K562 (cell line): ENCODE data around the gene GAB2. TPM values are rescaled to one million over a fixed set of nuclear protein-coding genes. Genes with fewer than 3 reads are reported as not detected.
A peak's percentile ranks its signal among the peaks of the same experiment; 100 is the strongest.

Experiments
- ATAC-seq: fragments of 200-7000 bp; cut with Tn5 transposase; 3 replicates; pipeline ENCODE4 v1.9.1; 2020; ENCODE audit warnings: moderate library complexity
- BruUV-seq: library from RNA; stranded (reverse); fragments of 400-500 nt; replicated peaks from 2 replicates; lab custom pipeline; 2021; lab: Mats Ljungman, UMichigan
- CTCF ChIA-PET: fragments of 300-600 bp; formaldehyde crosslinking; extraction: SDS; loops from one replicate; lab custom pipeline; 2021; ENCODE audit warnings: low intra/inter-chr PET ratio; lab: Yijun Ruan, JAX
- POLR2A ChIA-PET: fragments of 300-600, 350-650 bp; sonication (Branson Sonifier 250); formaldehyde crosslinking; extraction: SDS; loops from one replicate; lab custom pipeline; 2021; ENCODE audit warnings: antibody characterized with exemption, inconsistent platforms; lab: Yijun Ruan, JAX
- DNase-seq, 4 experiments: peaks; one replicate each; pipeline versions ENCODE4 v3.0.0 to v3.0.0-alpha.2; 2011 to 2018; ENCODE audit warnings: low spot score in 3 of 4, mixed read lengths in 3 of 4; ENCODE audit errors: extremely low read depth in 1 of 4
- FAIRE-seq: peaks from 2 replicates; lab custom pipeline; 2011; peaks lifted over from hg19 to GRCh38; lab: Jason Lieb, UNC
- H2AFZ ChIP-seq: 2 replicates; pipeline ENCODE4 v1.6.0; 2011; ENCODE audit warnings: low read depth, low read length, control low read depth, inconsistent platforms
- H3K27ac ChIP-seq: fragments of 200-600 bp; 3 replicates; pipeline ENCODE4 v1.8.0; 2011; ENCODE audit warnings: low read depth, mild to moderate bottlenecking, control low read depth, inconsistent platforms, low read length, moderate library complexity, mixed read lengths; ENCODE audit errors: extremely low read depth
- H3K27me3 ChIP-seq, 2 experiments: fragments of 300-600 bp in 1 of 2; 2 replicates in 1 of 2; 3 replicates in 1 of 2; pipeline versions ENCODE4 v1.6.0 to v1.8.0; 2011; ENCODE audit warnings: inconsistent platforms in 2 of 2, low read length in 2 of 2, mild to moderate bottlenecking in 1 of 2, mixed read lengths in 1 of 2, moderate library complexity in 1 of 2; ENCODE audit not compliant: control insufficient read depth in 2 of 2, insufficient read depth in 2 of 2
- H3K36me3 ChIP-seq: fragments of 300-600 bp; 3 replicates; pipeline ENCODE4 v1.8.0; 2011; ENCODE audit warnings: mild to moderate bottlenecking, low read length, inconsistent platforms; ENCODE audit not compliant: control insufficient read depth, insufficient read depth
- H3K4me1 ChIP-seq, 2 experiments: fragments of 200-600 bp in 1 of 2; replicated peaks in 1 of 2; 2 replicates in 1 of 2; 3 replicates in 1 of 2; pipeline versions ENCODE4 v1.5.1 to v1.8.0; 2011; ENCODE audit warnings: inconsistent platforms in 2 of 2, low read length in 2 of 2, mild to moderate bottlenecking in 1 of 2, mixed read lengths in 1 of 2, moderate library complexity in 1 of 2; ENCODE audit not compliant: control insufficient read depth in 2 of 2, insufficient read depth in 2 of 2
- H3K4me2 ChIP-seq: 2 replicates; pipeline ENCODE4 v1.6.1; 2011; ENCODE audit warnings: low read length, control low read depth, inconsistent platforms, mixed read lengths; ENCODE audit not compliant: insufficient read depth
- H3K4me3 ChIP-seq: fragments of 200-600 bp; sonication (generic), shearing (Covaris generic); 2 replicates; pipeline ENCODE4 v1.5.1; 2016; ENCODE audit warnings: control low read depth, inconsistent platforms
- H3K79me2 ChIP-seq: fragments of 200-600 bp; 3 replicates; pipeline ENCODE4 v1.8.0; 2011; ENCODE audit warnings: low read length, inconsistent platforms; ENCODE audit not compliant: control insufficient read depth, insufficient read depth
- H3K9ac ChIP-seq, 2 experiments: 2 replicates each; pipeline versions ENCODE4 v1.6.0 to v1.6.1; 2011; ENCODE audit warnings: low read depth in 2 of 2, low read length in 2 of 2, control low read depth in 1 of 2, inconsistent platforms in 1 of 2, mild to moderate bottlenecking in 1 of 2, mixed read lengths in 1 of 2; ENCODE audit not compliant: insufficient read depth in 1 of 2
- H3K9me1 ChIP-seq: one replicate; pipeline ENCODE4 v1.6.0; 2011; ENCODE audit warnings: inconsistent platforms, mild to moderate bottlenecking, low read length, moderate library complexity; ENCODE audit not compliant: control insufficient read depth, insufficient read depth
- H3K9me3 ChIP-seq: replicated peaks from 2 replicates; pipeline ENCODE4 v1.5.1; 2011; ENCODE audit warnings: low read depth, low read length, inconsistent platforms; ENCODE audit not compliant: control insufficient read depth, insufficient read depth
- H4K20me1 ChIP-seq: replicated peaks from 2 replicates; pipeline ENCODE4 v1.6.1; 2011; ENCODE audit warnings: low read length, inconsistent platforms, mixed read lengths; ENCODE audit not compliant: control insufficient read depth, insufficient read depth
- CBFA2T2 ChIP-seq: fragments of 450-650 bp; conservative IDR thresholded peaks from 2 replicates; pipeline ENCODE4 v1.6.1; 2017; ENCODE audit warnings: mild to moderate bottlenecking
- CREBBP ChIP-seq: IDR thresholded peaks from one replicate; pipeline ENCODE4 v1.6.1; 2012; ENCODE audit warnings: low read depth, mild to moderate bottlenecking, control low read depth, inconsistent platforms, low read length
- EWSR1 ChIP-seq: fragments of 450-650 bp; IDR thresholded peaks from 2 replicates; pipeline ENCODE4 v1.6.1; 2018; ENCODE audit warnings: borderline replicate concordance, mild to moderate bottlenecking, low read depth, moderate library complexity; ENCODE audit not compliant: partially characterized antibody
- HNRNPUL1 ChIP-seq: fragments of 200-400 bp; formaldehyde crosslinking; IDR thresholded peaks from 2 replicates; pipeline ENCODE4 v1.6.1; 2017; ENCODE audit warnings: low read length
- NFIC ChIP-seq: fragments of 450-650 bp; IDR thresholded peaks from 2 replicates; pipeline ENCODE4 v1.6.1; 2017; ENCODE audit warnings: mild to moderate bottlenecking, inconsistent platforms
- SMARCA4 ChIP-seq: fragments of 450-650 bp; IDR thresholded peaks from 2 replicates; pipeline ENCODE4 v1.6.1; 2016
- STAG1 ChIP-seq: sonication (generic); formaldehyde crosslinking; IDR thresholded peaks from 2 replicates; pipeline ENCODE4 v1.5.0; 2020; ENCODE audit warnings: missing genetic modification reagents, borderline replicate concordance
- TAL1 ChIP-seq: fragments of 450-650 bp; IDR thresholded peaks from 2 replicates; pipeline ENCODE4 v1.6.1; 2016; ENCODE audit warnings: mild to moderate bottlenecking
- TRIM24 ChIP-seq, 2 experiments: fragments of 450-650 bp; IDR thresholded peaks; 2 replicates each; pipeline ENCODE4 v1.6.1; 2016
- TRIM28 ChIP-seq: fragments of 450-650 bp; IDR thresholded peaks from 2 replicates; pipeline ENCODE4 v1.6.1; 2017
- ZFX ChIP-seq: sonication (generic); formaldehyde crosslinking; IDR thresholded peaks from 2 replicates; pipeline ENCODE4 v1.8.0; 2022; ENCODE audit warnings: mild to moderate bottlenecking, missing genetic modification reagents, moderate library complexity
- ZNF134 ChIP-seq: fragments of 250-450 bp; sonication (Bioruptor Pico); conservative IDR thresholded peaks from 2 replicates; pipeline ENCODE4 v1.4.0; 2020
- ZNF354B ChIP-seq: fragments of 250-450 bp; sonication (Bioruptor Pico); IDR thresholded peaks from 2 replicates; pipeline ENCODE4 v1.4.0; 2020
- ZNF507 ChIP-seq: conservative IDR thresholded peaks from 2 replicates; pipeline ENCODE4 v1.6.1; 2017; ENCODE audit warnings: missing genetic modification characterization, missing compliant biosample characterization
- ZNF75A ChIP-seq: fragments of 450-650 bp; formaldehyde crosslinking; IDR thresholded peaks from 2 replicates; pipeline ENCODE4 v1.4.0; 2020; ENCODE audit warnings: mild to moderate bottlenecking
- WGBS: fragments of 100-300 bp; shearing (Covaris generic); methylation state at CpG from one replicate; pipeline ENCODE4 v1.1.6; 2016; ENCODE audit warnings: low coverage, mixed read lengths; ENCODE audit not compliant: insufficient coverage; ENCODE audit errors: missing lambda C conversion rate; 5-methylcytosine and 5-hydroxymethylcytosine counted together
- in situ Hi-C: fragments of 300-500 bp; cut with MboI; formaldehyde crosslinking; loops from 4 replicates; pipeline ENCODE4 v1.15.0; 2018; ENCODE audit warnings: inconsistent platforms, mixed read lengths
- intact Hi-C: fragments of 100-400 bp; cut with micrococcal nuclease; formaldehyde crosslinking; loops from 2 replicates; pipeline ENCODE4 v1.14.2; 2022
- polyA plus RNA-seq, 8 experiments: library from polyadenylated mRNA; depleted of rRNA in 4 of 8; stranded (reverse) in 5 of 8; unstranded in 3 of 8; fragments of >200 nt; fragmentation: Nextera tagmentation in 2 of 8; fragmentation: Illumina TruSeq in 1 of 8; extraction: Ambion mirVana in 2 of 8; extraction: Trizol in 1 of 8; gene quantifications; 2 replicates each; pipeline versions ENCODE4 v1.2.1 to v1.2.3, GENCODE V29; 2011 to 2014; ENCODE audit warnings: inconsistent platforms in 1 of 8, missing spikeins in 1 of 8
- total RNA-seq, 7 experiments: library from RNA; depleted of rRNA in 6 of 7; stranded (reverse); fragments of >200 nt in 6 of 7; fragmentation: Illumina TruSeq in 2 of 7; extraction: Trizol in 2 of 7; gene quantifications; 2 replicates each; pipeline versions ENCODE4 v1.2.1 to v1.2.3, GENCODE V29; 2011 to 2021; ENCODE audit warnings: low replicate concordance in 1 of 7
- TF ChIP-seq, protein P1 (sequence below): fragments of 450-650 bp; IDR thresholded peaks from 2 replicates; pipeline ENCODE4 v1.6.1; 2016; ENCODE audit warnings: borderline replicate concordance
- TF ChIP-seq, protein P2 (sequence below), 2 experiments: fragments of 450-650 bp; IDR thresholded peaks; 2 replicates each; pipeline ENCODE4 v1.6.1; 2016

GAB2 gene
- total and polyA plus RNA-seq, 9 of the 15 experiments (the other 6 are each of a cell fraction or from before 2014, with no cell fraction given): 2.3 to 35.2 (median 16.1) TPM

DNA sequence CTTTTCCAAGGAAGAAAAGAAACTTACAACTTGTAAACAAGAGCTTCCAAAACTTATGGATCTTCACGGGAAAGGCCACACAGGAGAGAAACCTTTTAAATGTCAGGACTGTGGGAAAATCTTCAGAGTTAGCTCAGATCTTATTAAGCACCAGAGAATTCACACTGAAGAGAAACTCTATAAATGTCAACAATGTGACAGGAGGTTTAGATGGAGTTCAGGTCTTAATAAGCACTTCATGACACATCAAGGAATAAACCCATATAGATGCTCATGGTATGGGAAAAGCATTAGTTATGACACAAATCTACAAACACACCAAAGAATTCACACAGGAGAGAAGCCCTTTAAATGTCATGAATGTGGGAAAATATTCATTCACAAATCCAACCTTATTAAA, 32.4 kb downstream of the GAB2 start:
- Histone ChIP-seq H3K9me1 (no peaks in the 10 kb centered on the region), H3K4me2 (no peak overlapping the region), H2AFZ (no peak overlapping the region), H4K20me1 (no peaks in the 10 kb centered on the region), H3K27ac (no peak overlapping the region), H3K9ac (no peak overlapping the region), H3K27me3 (no peaks in the 10 kb centered on the region), H3K79me2 (peaks cover 74% of the 10 kb centered on the region), H3K9me3 (no peaks in the 10 kb centered on the region), H3K36me3 (peaks cover 20% of the 10 kb centered on the region; the same call in 1 of the 3 replicates), H3K4me3 (no peak overlapping the region), H3K4me1 (peaks cover 3 to 35% of the 10 kb centered on the region in 2 experiments; a peak in 4 of 5 replicates)
- in situ Hi-C loops (no loop called here), intact Hi-C loops (no loop called here)
- ChIA-PET CTCF (no interaction called here), POLR2A (interaction anchor here (0.8 to 1.9 kb wide), 3 partner anchors 14 to 157 kb away, joined by 3 to 7 read pairs (median 5); partner anchors contain the start of gene GAB2)
- no peak for FAIRE-seq
- 69% methylated on average over 1 of the region's 1 CpG for WGBS
- no peak for DNase-seq
- BruUV-seq: no TSS peak
- ATAC-seq: no peak
- TF ChIP-seq ZNF75A (peak; percentile 94), TRIM28 (peak; percentile 75)
- TF ChIP-seq, protein P1, sequence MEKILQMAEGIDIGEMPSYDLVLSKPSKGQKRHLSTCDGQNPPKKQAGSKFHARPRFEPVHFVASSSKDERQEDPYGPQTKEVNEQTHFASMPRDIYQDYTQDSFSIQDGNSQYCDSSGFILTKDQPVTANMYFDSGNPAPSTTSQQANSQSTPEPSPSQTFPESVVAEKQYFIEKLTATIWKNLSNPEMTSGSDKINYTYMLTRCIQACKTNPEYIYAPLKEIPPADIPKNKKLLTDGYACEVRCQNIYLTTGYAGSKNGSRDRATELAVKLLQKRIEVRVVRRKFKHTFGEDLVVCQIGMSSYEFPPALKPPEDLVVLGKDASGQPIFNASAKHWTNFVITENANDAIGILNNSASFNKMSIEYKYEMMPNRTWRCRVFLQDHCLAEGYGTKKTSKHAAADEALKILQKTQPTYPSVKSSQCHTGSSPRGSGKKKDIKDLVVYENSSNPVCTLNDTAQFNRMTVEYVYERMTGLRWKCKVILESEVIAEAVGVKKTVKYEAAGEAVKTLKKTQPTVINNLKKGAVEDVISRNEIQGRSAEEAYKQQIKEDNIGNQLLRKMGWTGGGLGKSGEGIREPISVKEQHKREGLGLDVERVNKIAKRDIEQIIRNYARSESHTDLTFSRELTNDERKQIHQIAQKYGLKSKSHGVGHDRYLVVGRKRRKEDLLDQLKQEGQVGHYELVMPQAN: no peak

GRCh38 chr11:78384231-78384630, 33.4 kb downstream of the GAB2 start:
- intact Hi-C loops: no loop called here
- TF ChIP-seq EWSR1 (no peak), CBFA2T2 (no peak), NFIC (no peak), ZFX (CRISPR knock-in tag) (no peak), HNRNPUL1 (no peak), STAG1 (CRISPR knock-in tag) (no peak), ZNF507 (tag) (no peak), SMARCA4 (no peak), TAL1 (no peak), ZNF354B (CRISPR knock-in tag) (no peak), CREBBP (no peak), ZNF134 (no peak), TRIM24 (IDR thresholded peaks at IDR 0.05) (no peak)
- TF ChIP-seq, protein P2, sequence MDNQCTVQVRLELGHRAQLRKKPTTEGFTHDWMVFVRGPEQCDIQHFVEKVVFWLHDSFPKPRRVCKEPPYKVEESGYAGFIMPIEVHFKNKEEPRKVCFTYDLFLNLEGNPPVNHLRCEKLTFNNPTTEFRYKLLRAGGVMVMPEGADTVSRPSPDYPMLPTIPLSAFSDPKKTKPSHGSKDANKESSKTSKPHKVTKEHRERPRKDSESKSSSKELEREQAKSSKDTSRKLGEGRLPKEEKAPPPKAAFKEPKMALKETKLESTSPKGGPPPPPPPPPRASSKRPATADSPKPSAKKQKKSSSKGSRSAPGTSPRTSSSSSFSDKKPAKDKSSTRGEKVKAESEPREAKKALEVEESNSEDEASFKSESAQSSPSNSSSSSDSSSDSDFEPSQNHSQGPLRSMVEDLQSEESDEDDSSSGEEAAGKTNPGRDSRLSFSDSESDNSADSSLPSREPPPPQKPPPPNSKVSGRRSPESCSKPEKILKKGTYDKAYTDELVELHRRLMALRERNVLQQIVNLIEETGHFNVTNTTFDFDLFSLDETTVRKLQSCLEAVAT (IDR thresholded peaks at IDR 0.05): no peak

More at GRCh38 chr11:78384231-78384630, 33.4 kb downstream of the GAB2 start:
- no TSS peak for BruUV-seq
- Histone ChIP-seq H3K36me3 (peaks cover 14% of the 10 kb centered on the region; the same call in 1 of the 3 replicates), H3K9me3 (no peaks in the 10 kb centered on the region), H3K9me1 (no peaks in the 10 kb centered on the region), H3K4me3 (no peak overlapping the region), H3K4me1 (peaks cover 3 to 41% of the 10 kb centered on the region in 2 experiments; a peak in 4 of 5 replicates), H4K20me1 (no peaks in the 10 kb centered on the region), H3K9ac (no peak overlapping the region), H3K27ac (no peak overlapping the region), H3K27me3 (no peaks in the 10 kb centered on the region), H3K79me2 (peaks cover 73% of the 10 kb centered on the region), H3K4me2 (no peak overlapping the region), H2AFZ (no peak overlapping the region)
- no peak for FAIRE-seq
- DNase-seq: no peak
- POLR2A ChIA-PET: interaction anchor here (0.6 to 1.9 kb wide), 5 partner anchors 15 to 156 kb away, joined by 3 to 7 read pairs (median 4); partner anchors contain the start of gene GAB2
- CTCF ChIA-PET: no interaction called here
- ATAC-seq: no peak
- 67% methylated on average over 4 of the region's 4 CpGs for WGBS
- in situ Hi-C loops: no loop called here
